A549 (cell line): ENCODE results near the gene SLC2A8.

ENCODE experiments used
- ESRRA ChIP-seq: fragments of 150-350 bp; IDR thresholded peaks from 2 replicates; pipeline ENCODE4 v1.6.1; 2014; ENCODE audit warnings: mild to moderate bottlenecking, low read length, borderline replicate concordance
- MYC ChIP-seq: IDR thresholded peaks from 2 replicates; pipeline ENCODE4 v1.6.1; 2012; ENCODE audit warnings: mild to moderate bottlenecking, inconsistent platforms, low read length, improper control_type of control experiment, borderline replicate concordance
- POLR2A ChIP-seq: IDR thresholded peaks from 2 replicates; pipeline ENCODE4 v1.6.1; 2012; ENCODE audit warnings: mild to moderate bottlenecking, low read length
- TF ChIP-seq, protein P1 (sequence below): fragments of >200 bp; sonication (Bioruptor Twin); formaldehyde crosslinking; IDR thresholded peaks from 3 replicates; pipeline ENCODE4 v1.5.1; 2016

DNA sequence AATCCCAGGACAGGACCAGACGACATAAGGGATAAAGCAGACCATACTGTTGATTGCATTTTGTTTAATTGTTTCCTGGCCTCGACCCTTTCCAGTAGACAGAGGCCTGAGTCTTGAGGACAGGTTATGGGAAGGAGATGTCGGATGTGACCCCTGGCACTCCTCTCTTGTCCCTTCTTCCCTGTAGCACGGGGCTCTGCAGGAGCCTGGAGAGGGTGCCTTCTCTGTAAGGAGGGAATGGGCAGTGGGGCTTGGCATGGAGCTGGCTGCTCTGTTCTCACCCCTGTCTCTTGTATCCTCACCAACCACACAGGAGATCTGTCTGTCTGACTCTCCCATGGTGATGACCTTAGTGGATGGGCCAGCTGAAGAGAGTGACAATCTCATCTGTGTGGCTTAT, 40.1 kb upstream of the SLC2A8 start:
- TF ChIP-seq, protein P1, sequence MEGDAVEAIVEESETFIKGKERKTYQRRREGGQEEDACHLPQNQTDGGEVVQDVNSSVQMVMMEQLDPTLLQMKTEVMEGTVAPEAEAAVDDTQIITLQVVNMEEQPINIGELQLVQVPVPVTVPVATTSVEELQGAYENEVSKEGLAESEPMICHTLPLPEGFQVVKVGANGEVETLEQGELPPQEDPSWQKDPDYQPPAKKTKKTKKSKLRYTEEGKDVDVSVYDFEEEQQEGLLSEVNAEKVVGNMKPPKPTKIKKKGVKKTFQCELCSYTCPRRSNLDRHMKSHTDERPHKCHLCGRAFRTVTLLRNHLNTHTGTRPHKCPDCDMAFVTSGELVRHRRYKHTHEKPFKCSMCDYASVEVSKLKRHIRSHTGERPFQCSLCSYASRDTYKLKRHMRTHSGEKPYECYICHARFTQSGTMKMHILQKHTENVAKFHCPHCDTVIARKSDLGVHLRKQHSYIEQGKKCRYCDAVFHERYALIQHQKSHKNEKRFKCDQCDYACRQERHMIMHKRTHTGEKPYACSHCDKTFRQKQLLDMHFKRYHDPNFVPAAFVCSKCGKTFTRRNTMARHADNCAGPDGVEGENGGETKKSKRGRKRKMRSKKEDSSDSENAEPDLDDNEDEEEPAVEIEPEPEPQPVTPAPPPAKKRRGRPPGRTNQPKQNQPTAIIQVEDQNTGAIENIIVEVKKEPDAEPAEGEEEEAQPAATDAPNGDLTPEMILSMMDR = no peak
- TF ChIP-seq ESRRA = no peak
- no peak for TF ChIP-seq POLR2A
- TF ChIP-seq MYC = no peak
